Testis (tissue), 3 donors: ENCODE data around the gene ZNF195. TPM values are rescaled to one million over a fixed set of nuclear protein-coding genes. Genes with fewer than 3 reads are reported as not detected.
A peak's percentile ranks its signal among the peaks of the same experiment; 100 is the strongest.
"Not testable (repeated sequence)": the region's sequence is repeated elsewhere in the genome, so short reads cannot be mapped to it uniquely, and the experiment has no call there.

ENCODE experiments used
- DNase-seq: peaks from one replicate; pipeline ENCODE4 v3.0.0-alpha.2; 2019
- H3K27ac ChIP-seq, 2 donors: fragments of 200-600 bp; sonication (generic); one replicate each; pipeline ENCODE4 v1.5.1; 2019
- H3K27me3 ChIP-seq: fragments of 200-600 bp; sonication (generic); one replicate; pipeline ENCODE4 v1.5.1; 2019
- H3K36me3 ChIP-seq: fragments of 200-600 bp; sonication (generic); one replicate; pipeline ENCODE4 v1.5.1; 2017; ENCODE audit warnings: low read depth; ENCODE audit errors: missing control alignments
- H3K4me1 ChIP-seq: fragments of 200-600 bp; sonication (generic); one replicate; pipeline ENCODE4 v1.5.1; 2019
- H3K4me3 ChIP-seq, 2 donors: fragments of 200-600 bp; sonication (generic); one replicate each; pipeline ENCODE4 v1.5.1; 2017 to 2019
- H3K9me3 ChIP-seq: fragments of 200-600 bp; sonication (generic); one replicate; pipeline ENCODE4 v1.5.1; 2017
- CTCF ChIP-seq, 3 experiments: fragments of 450-650 bp in 2 of 3; fragments of 200-600 bp in 1 of 3; sonication (generic) in 1 of 3; IDR thresholded peaks; one replicate each; pipeline ENCODE4 v1.5.1; 2016 to 2019; ENCODE audit warnings: antibody characterized with exemption in 3 of 3, mild to moderate bottlenecking in 2 of 3, moderate library complexity in 1 of 3
- POLR2A ChIP-seq: fragments of 450-650 bp; IDR thresholded peaks from one replicate; pipeline ENCODE4 v1.6.1; 2017; ENCODE audit warnings: antibody characterized with exemption, mild to moderate bottlenecking, moderate library complexity
- WGBS, 2 donors: methylation state at CpG; one replicate each; pipeline ENCODE4 v1.1.5; 2018; 5-methylcytosine and 5-hydroxymethylcytosine counted together
- intact Hi-C: fragments of 100-400 bp; cut with DNase I; formaldehyde crosslinking; loops from one replicate; pipeline ENCODE4 v1.15.1; 2023; ENCODE audit warnings: low total_unique reads
- polyA plus RNA-seq: library from polyadenylated mRNA; stranded (reverse); fragments of 350-450 nt; fragmentation: Illumina TruSeq; extraction: RNeasy Lipid Tissue Mini Kit (QIAGEN cat#74804); gene quantifications from one replicate; pipeline ENCODE4 v1.2.3, GENCODE V29; 2014; ENCODE audit warnings: low read depth, low replicate concordance; ENCODE audit not compliant: insufficient read depth
- total RNA-seq, 2 donors: library from RNA; depleted of rRNA; stranded (reverse); fragments of >200 nt; gene quantifications; one replicate each; pipeline ENCODE4 v1.2.3, GENCODE V29; 2016

ZNF195 gene
- total and polyA plus RNA-seq, 3 donors from 2014 or later = 4.6 to 22.7 (median 14.9) TPM

- H3K9me3 ChIP-seq, H3K36me3 ChIP-seq, H3K4me3 ChIP-seq, H3K27ac ChIP-seq, H3K27me3 ChIP-seq, intact Hi-C loops, H3K4me1 ChIP-seq: not testable (repeated sequence)
- peak; percentile 69 for DNase-seq
- WGBS, 2 donors = 69 to 76% methylated on average over 3 to 4 of the region's 4 CpGs
- peak in 2 of 3 experiments; percentile 34 to 63 for TF ChIP-seq CTCF (IDR thresholded peaks at IDR 0.05)
Measured at GRCh38 chr11:3417047-3417446, 38.1 kb upstream of the ZNF195 start.

GRCh38 chr11:3415301-3415700 lies 36.4 kb upstream of the ZNF195 start:
- WGBS, 2 donors = 75 to 80% methylated on average over 6 to 7 of the region's 7 CpGs
- H3K9me3 ChIP-seq, H3K36me3 ChIP-seq, intact Hi-C loops, H3K27me3 ChIP-seq, H3K4me3 ChIP-seq, H3K4me1 ChIP-seq, H3K27ac ChIP-seq, DNase-seq: not testable (repeated sequence)

- H3K27ac ChIP-seq, H3K4me1 ChIP-seq, intact Hi-C loops, H3K27me3 ChIP-seq, DNase-seq, H3K4me3 ChIP-seq, H3K9me3 ChIP-seq, H3K36me3 ChIP-seq: not testable (repeated sequence)
- 77 to 84% methylated on average over 5 to 24 of the region's 24 CpGs for WGBS, 2 donors
Measured at GRCh38 chr11:3413666-3414065, 34.7 kb upstream of the ZNF195 start.

GRCh38 chr11:3412837-3413236 lies 33.9 kb upstream of the ZNF195 start:
- no peak overlapping the region for H3K27ac ChIP-seq
- H3K36me3 ChIP-seq = no peaks in the 10 kb centered on the region
- no peaks in the 10 kb centered on the region for H3K27me3 ChIP-seq
- intact Hi-C loops = no loop called here
- WGBS, 2 donors = 76 to 88% methylated on average over 5 to 15 of the region's 15 CpGs
- TF ChIP-seq CTCF (IDR thresholded peaks at IDR 0.05) (no peak), POLR2A (no peak)
- no peaks in the 10 kb centered on the region for H3K9me3 ChIP-seq
- no peak overlapping the region for H3K4me3 ChIP-seq
- H3K4me1 ChIP-seq = no peaks in the 10 kb centered on the region
- no peak for DNase-seq

- intact Hi-C loops = loop anchor here (10.0 kb wide), 1 partner anchor 64 kb away; no protein-coding TSS in a partner anchor
- H3K9me3 ChIP-seq, H3K27ac ChIP-seq, H3K4me3 ChIP-seq, H3K36me3 ChIP-seq, H3K4me1 ChIP-seq, H3K27me3 ChIP-seq: not testable (repeated sequence)
- WGBS, 2 donors = 38 to 45% methylated on average over 12 of the region's 12 CpGs
- DNase-seq = peak; percentile 82
- TF ChIP-seq CTCF (IDR thresholded peaks at IDR 0.05) = peak; percentile 26 to 58 (median 55)
Measured at GRCh38 chr11:3408722-3409121, 29.8 kb upstream of the ZNF195 start.

GRCh38 chr11:3408058-3408605 lies 29.2 kb upstream of the ZNF195 start:
- H3K4me3 ChIP-seq, H3K9me3 ChIP-seq, H3K27me3 ChIP-seq, H3K36me3 ChIP-seq, H3K4me1 ChIP-seq, H3K27ac ChIP-seq, DNase-seq: not testable (repeated sequence)
- intact Hi-C loops = loop anchor here (10.0 kb wide), 1 partner anchor 63 kb away; no protein-coding TSS in a partner anchor
- 68 to 69% methylated on average over 8 of the region's 8 CpGs for WGBS, 2 donors

- not testable (repeated sequence) for H3K36me3 ChIP-seq, H3K4me1 ChIP-seq, H3K27ac ChIP-seq, H3K27me3 ChIP-seq, DNase-seq, H3K4me3 ChIP-seq, H3K9me3 ChIP-seq
- intact Hi-C loops = loop anchor here (10.0 kb wide), 1 partner anchor 62 kb away; no protein-coding TSS in a partner anchor
- 50 to 56% methylated on average over 9 of the region's 9 CpGs for WGBS, 2 donors
Measured at GRCh38 chr11:3406937-3407336, 28.0 kb upstream of the ZNF195 start.

- not testable (repeated sequence) for H3K4me1 ChIP-seq, H3K36me3 ChIP-seq, DNase-seq, H3K27ac ChIP-seq, H3K27me3 ChIP-seq, H3K4me3 ChIP-seq, H3K9me3 ChIP-seq
- intact Hi-C loops = loop anchor here (10.0 kb wide), 1 partner anchor 62 kb away; no protein-coding TSS in a partner anchor
- 70 to 71% methylated on average over 14 to 17 of the region's 17 CpGs for WGBS, 2 donors
Measured at GRCh38 chr11:3406223-3406875, 27.4 kb upstream of the ZNF195 start.
